ENCODE results near the gene MIEF2. TPM values are rescaled to one million over a fixed set of nuclear protein-coding genes. Genes with fewer than 3 reads are reported as not detected.

The MIEF2 gene
- total and polyA plus RNA-seq, 3 donors from 2014 or later = 7.5 to 29.4 (median 28.5) TPM

DNA sequence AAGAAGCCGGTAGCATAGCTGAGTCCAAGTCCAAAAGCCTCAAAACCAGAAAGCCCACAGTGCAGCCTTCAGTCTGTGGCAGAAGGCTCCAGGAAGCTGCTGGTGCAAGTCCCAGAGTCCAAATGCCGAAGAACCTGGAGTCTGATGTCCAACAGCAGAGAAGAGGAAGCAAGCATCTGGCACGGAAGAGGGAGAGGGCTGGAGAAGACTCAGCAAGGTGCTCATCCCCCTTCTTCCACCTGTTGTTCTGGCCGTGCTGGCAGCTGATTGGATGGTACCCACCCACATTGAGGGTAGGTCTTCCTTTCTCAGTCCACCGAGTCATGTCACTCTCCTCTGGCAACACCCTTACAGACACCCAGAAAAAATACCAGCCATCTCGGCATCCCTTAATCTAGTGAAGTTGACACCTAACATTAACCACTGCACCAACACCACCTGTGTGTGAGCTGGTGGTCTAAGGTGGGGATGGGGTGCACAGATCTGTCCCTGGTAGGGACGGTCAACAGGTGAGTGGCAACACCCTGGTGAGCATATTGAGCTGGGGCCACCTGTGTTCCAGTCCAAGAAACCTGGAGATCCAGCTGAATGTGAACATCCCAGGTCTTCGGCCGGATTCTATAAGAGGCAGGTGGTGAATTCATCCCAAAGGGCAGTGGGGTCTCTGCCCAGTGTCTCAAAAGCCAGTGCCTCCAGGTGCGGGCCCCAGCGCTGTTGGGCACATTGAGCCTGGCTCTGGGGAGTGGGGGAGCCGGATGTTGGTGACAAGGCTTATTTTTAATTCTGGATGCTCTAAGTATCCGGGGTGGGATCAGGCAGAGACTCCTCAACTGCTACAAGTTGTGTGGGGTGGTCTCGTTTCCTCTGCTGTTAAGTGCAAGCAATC is 9.8 kb downstream of the MIEF2 start:
- Histone ChIP-seq H3K9me3 (no peaks in the 10 kb centered on the region), H3K27ac (no peak overlapping the region), H3K4me1 (no peaks in the 10 kb centered on the region), H3K27me3 (no peaks in the 10 kb centered on the region), H3K36me3 (ENCODE audit: low read depth, missing control alignments) (no peaks in the 10 kb centered on the region), H3K4me3 (no peak overlapping the region)
- no peak for DNase-seq
- intact Hi-C loops (cut with DNase I; ENCODE audit: low total_unique reads) = no loop called here
- 87 to 88% methylated on average over 10 to 14 of the region's 14 CpGs for WGBS, 2 donors
- TF ChIP-seq, protein P1, sequence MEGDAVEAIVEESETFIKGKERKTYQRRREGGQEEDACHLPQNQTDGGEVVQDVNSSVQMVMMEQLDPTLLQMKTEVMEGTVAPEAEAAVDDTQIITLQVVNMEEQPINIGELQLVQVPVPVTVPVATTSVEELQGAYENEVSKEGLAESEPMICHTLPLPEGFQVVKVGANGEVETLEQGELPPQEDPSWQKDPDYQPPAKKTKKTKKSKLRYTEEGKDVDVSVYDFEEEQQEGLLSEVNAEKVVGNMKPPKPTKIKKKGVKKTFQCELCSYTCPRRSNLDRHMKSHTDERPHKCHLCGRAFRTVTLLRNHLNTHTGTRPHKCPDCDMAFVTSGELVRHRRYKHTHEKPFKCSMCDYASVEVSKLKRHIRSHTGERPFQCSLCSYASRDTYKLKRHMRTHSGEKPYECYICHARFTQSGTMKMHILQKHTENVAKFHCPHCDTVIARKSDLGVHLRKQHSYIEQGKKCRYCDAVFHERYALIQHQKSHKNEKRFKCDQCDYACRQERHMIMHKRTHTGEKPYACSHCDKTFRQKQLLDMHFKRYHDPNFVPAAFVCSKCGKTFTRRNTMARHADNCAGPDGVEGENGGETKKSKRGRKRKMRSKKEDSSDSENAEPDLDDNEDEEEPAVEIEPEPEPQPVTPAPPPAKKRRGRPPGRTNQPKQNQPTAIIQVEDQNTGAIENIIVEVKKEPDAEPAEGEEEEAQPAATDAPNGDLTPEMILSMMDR (IDR thresholded peaks at IDR 0.05) = no peak
- no peak for TF ChIP-seq POLR2A (IDR thresholded peaks at IDR 0.05)

DNA sequence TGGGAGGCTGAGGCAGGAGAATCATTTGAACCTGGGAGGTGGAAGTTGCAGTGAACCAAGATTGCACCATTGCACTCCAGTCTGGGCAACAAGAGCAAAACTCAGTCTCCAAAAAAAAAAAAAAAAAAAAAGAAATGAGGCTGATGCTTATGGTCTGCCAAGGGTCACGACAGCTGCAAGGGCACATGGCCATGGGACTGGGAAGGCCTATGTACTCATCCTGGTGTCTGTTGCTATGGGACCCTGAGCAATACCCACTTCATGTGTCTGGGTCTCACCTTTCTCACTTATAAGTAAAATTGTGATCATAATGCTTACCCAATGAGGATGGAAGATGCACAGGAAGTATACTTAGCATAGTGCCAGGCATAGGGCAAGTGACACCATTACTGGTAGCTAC is 16.6 kb downstream of the MIEF2 start:
- H3K4me1 ChIP-seq = no peaks in the 10 kb centered on the region
- intact Hi-C loops (cut with DNase I; ENCODE audit: low total_unique reads) = no loop called here
- 88 to 91% methylated on average over 1 of the region's 1 CpG for WGBS, 2 donors
- H3K27ac ChIP-seq = no peak overlapping the region
- no peaks in the 10 kb centered on the region for H3K27me3 ChIP-seq
- DNase-seq = no peak
- no peaks in the 10 kb centered on the region for H3K9me3 ChIP-seq
- TF ChIP-seq, protein P1 (IDR thresholded peaks at IDR 0.05) = no peak
- no peak for TF ChIP-seq POLR2A (IDR thresholded peaks at IDR 0.05)
- no peak overlapping the region for H3K4me3 ChIP-seq
- H3K36me3 ChIP-seq (ENCODE audit: low read depth, missing control alignments) = no peaks in the 10 kb centered on the region

DNA sequence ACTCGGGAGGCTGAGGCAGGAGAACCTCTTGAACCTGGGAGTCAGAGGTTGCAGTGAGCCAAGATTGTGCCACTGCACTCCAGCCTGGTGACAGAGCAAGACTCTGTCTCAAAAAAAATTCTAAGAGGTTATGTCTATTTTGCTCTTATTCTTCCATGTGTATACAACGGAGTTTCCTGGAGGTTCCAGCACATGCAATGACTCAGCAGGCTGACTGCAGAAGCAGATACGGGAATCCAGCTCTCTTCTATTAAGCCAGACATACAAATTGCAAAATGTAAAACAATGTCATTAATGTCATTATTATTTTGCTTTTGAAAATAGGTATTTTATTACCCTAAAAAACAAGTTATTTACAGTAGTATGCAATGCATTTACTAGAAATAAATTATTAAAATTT is 18.4 kb downstream of the MIEF2 start:
- 82 to 85% methylated on average over 3 of the region's 3 CpGs for WGBS, 2 donors
- H3K27me3 ChIP-seq = no peaks in the 10 kb centered on the region
- H3K27ac ChIP-seq = no peak overlapping the region
- no peak overlapping the region for H3K4me3 ChIP-seq
- TF ChIP-seq, protein P1 (IDR thresholded peaks at IDR 0.05) = no peak
- no peak for TF ChIP-seq POLR2A (IDR thresholded peaks at IDR 0.05)
- no peaks in the 10 kb centered on the region for H3K9me3 ChIP-seq
- intact Hi-C loops (cut with DNase I; ENCODE audit: low total_unique reads) = no loop called here
- no peaks in the 10 kb centered on the region for H3K36me3 ChIP-seq (ENCODE audit: low read depth, missing control alignments)
- no peaks in the 10 kb centered on the region for H3K4me1 ChIP-seq
- no peak for DNase-seq

DNA sequence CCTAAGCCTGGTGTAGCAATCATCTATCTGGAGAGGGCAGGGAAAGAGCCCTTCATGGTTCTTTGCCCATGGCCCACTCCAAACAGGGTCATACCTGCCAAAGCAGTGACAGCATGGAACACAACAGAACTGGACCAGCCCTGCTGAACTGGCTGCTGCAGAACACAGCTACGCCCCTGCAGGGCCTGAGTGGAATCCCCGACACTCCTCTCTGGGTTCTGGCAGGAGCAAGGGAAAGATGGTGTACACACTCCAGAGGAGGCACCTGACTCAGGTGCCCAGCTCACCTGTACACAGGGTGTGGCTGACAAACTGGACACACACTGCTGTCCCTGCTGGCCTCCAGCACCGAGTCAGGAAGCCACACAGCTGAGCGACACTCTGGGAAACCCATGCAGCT is 19.8 kb downstream of the MIEF2 start:
- Histone ChIP-seq H3K4me1 (no peaks in the 10 kb centered on the region), H3K9me3 (no peaks in the 10 kb centered on the region), H3K4me3 (no peak overlapping the region), H3K36me3 (ENCODE audit: low read depth, missing control alignments) (no peaks in the 10 kb centered on the region), H3K27me3 (no peaks in the 10 kb centered on the region), H3K27ac (no peak overlapping the region)
- WGBS, 2 donors = 98 to 100% methylated on average over 2 to 4 of the region's 4 CpGs
- DNase-seq = no peak
- intact Hi-C loops (cut with DNase I; ENCODE audit: low total_unique reads) = loop anchor here (10.0 kb wide), 1 partner anchor 85 kb away; the partner anchor contains the start of gene SHMT1
- TF ChIP-seq, protein P1 (IDR thresholded peaks at IDR 0.05) = no peak
- no peak for TF ChIP-seq POLR2A (IDR thresholded peaks at IDR 0.05)
